GM19324 (cell line): ENCODE measurements around the gene PRPF31.
A peak's percentile ranks its signal among the peaks of the same experiment; 100 is the strongest.
"Not testable (repeated sequence)": the region's sequence is repeated elsewhere in the genome, so short reads cannot be mapped to it uniquely, and the experiment has no call there.

ENCODE experiments used
- ATAC-seq: cut with Tn5 transposase; IDR thresholded peaks from one replicate; pipeline ENCODE4 v1.9.1; 2021; ENCODE audit warnings: mild to moderate bottlenecking, moderate library complexity; ENCODE audit not compliant: unreplicated experiment, low FRiP score

PRPF31 gene, protein sequence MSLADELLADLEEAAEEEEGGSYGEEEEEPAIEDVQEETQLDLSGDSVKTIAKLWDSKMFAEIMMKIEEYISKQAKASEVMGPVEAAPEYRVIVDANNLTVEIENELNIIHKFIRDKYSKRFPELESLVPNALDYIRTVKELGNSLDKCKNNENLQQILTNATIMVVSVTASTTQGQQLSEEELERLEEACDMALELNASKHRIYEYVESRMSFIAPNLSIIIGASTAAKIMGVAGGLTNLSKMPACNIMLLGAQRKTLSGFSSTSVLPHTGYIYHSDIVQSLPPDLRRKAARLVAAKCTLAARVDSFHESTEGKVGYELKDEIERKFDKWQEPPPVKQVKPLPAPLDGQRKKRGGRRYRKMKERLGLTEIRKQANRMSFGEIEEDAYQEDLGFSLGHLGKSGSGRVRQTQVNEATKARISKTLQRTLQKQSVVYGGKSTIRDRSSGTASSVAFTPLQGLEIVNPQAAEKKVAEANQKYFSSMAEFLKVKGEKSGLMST

DNA sequence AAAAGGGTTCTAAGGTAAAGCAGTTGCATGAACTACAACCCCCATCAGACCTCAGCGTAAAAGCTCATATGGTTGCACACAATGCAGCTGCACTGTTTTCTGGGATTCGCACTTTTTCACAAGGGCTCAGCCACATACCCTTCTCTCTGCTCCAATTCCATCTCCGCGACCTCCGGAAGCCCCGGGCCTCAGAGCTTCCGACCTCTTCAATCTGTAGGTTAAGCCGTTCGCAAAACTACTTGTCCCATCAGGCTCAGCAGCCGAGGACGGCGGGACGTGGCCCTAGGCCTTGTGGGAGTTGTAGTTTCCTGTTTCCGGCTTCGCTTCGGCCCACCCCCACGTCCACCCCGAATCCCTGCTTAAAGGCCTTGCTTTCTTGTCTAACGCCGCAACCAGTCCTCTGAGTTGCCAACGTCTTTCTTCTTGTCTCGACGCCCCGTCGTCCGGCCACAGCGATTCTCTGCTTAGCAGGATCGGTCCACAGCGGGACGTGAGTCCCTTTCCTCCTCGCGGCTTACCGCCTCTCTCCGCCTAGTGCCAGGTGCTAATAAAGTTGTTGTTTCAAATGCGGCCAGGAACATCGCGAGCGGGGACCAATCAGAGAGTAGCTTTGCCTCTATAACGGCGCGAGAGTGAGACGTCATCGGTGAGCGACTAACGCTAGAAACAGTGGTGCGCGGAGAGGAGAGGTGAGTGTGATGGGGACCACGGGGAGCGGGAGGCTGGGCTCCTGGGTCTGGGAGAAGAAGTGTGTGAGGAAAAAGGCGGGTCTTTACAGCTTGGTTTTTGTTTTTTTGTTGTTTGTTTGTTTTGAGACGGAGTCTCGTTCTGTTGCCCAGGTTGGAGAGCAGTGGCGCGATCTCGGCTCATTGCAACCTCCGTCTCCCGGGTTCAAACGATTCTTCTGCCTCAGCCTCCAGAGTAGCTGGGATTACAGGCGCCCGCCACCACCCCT, at the start of gene PRPF31, which contains the start of gene TFPT:
Gene PRPF31, plus strand, starts transcription at position 646 of the 955 bp plus-strand sequence. CDS start 2,525 bp downstream, outside the sequence.
Gene TFPT, minus strand, starts transcription at position 549 of the 955 bp plus-strand sequence. Its CDS starts 388 bp downstream, at position 161.
- ATAC-seq = peak; percentile 81

DNA sequence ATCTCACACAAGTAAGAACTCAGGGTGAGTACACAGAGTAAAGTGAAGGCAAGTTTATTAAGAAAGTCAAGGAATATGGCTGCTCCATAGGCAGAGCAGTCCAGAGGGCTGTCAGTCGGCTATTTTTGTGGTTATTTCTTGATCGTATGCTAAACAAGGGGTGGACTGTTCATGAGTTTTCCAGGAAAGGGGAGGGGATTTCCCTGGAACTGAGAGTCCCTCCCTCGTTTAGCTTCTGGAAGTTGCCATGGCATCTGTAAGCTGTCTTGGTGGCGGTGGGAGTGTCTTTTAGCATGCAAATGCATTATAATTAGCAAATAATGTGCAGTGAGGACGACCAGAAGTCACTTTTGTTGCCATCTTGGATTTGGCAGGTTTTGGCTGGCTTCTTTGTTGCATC, 46.1 kb upstream of the PRPF31 start:
- no peak for ATAC-seq

DNA sequence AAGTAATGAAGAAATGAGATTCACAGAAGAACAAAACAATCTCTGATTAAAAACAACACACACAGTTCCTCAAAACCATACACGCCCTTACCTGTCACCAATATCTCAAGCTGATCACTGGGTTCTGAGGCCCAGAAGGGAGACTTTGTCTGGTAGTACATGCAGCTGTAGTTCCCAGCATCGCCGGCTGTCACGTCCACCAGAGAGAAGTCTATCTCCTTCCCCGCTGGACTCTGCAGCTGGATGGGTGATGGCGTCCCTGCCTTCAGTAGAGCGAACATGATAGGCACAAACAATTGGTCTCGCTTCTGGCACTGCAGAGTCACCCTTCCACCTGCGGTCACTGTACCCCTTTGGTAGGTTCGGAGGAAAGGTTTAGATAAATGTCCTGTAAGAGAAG, 41.7 kb upstream of the PRPF31 start:
- ATAC-seq = no peak

- no peak for ATAC-seq
Observed at GRCh38 chr19:54074851-54075250, 40.7 kb upstream of the PRPF31 start.

GRCh38 chr19:54077334-54077733, 38.2 kb upstream of the PRPF31 start:
- no peak for ATAC-seq

- ATAC-seq = no peak
Observed at GRCh38 chr19:54081032-54081431, 34.5 kb upstream of the PRPF31 start, which contains the start of gene TARM1. TSS of gene TARM1 (minus strand) at chr19:54081365. CDS start at chr19:54081340, 25 bp downstream.

DNA sequence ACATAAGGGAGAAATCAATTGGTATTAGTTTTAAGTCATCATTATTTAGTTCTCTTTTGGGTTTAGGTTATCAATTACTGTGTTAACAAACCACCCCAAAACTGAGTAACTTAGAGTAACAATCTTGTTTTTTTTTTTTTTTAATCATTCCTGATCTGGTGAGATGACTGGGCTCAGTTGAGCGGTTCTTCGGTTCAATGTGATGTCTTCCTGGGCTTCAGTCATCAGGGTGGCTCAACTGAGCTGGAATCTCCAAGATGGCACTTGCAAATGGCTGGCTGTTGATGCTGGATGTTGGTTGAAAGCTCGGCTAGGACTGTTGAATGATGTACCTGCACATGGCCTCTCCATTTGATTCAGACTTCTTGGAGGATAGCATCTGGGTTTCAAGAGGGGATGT, 31.1 kb upstream of the PRPF31 start:
- ATAC-seq = no peak

DNA sequence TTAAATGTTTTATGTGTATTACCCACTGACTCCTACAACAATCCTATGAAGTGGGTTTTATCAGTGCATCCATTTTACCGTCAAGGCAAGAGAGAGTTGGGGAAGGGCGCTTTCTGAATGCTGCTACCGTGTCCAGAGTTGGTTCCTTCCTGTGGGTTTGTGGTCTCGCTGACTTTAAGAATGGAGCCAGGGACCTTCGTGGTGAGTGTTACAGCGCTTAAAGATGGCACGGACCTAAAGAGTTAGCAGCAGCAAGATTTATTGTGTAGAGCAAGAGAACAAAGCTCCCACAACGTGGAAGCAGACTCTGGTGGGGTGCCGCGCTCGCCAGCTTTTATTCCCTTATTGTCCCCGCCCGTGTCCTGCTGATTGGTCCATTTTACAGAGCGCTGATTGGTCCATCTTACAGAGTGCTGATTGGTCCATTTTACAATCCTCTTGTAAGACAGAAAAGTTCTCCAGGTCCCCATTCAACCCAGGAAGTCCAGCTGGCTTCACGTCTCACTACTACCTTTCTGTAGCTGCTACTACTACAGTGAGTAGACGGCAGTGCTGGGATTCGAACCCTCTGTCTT, 21.0 kb upstream of the PRPF31 start:
- ATAC-seq = no peak

- no peak for ATAC-seq
Observed at GRCh38 chr19:54095136-54095858, 20.3 kb upstream of the PRPF31 start.

DNA sequence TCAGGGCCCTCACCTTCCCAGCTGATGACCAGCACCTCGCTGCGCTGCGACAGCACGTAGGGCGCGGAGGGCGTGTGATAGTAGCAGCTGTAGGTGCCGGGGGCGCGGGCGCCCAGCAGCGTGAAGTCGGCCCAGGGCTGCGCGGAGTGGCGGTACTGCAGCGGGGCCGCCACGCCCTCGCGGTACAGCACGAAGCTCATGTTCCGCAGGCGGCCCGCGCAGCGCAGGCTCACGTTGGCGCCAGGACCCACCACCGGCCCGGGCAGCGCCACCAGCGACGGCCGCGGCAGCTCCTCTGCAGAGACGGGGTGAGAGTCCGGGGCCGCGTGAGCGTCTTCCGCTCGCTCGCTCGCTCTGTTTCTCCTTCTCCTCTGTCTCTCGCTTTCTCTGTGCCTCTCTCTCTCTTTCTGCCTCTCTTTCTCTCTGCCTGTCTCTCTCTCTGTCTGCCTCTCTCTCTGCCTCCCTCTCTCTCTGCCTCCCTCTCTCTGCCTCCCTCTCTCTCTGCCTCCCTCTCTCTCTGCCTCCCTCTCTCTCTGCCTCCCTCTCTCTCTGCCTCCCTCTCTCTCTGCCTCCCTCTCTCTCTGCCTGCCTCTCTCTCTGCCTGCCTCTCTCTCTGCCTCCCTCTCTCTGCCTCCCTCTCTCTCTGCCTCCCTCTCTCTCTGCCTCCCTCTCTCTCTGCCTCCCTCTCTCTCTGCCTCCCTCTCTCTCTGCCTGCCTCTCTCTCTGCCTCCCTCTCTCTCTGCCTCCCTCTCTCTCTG, 19.5 kb upstream of the PRPF31 start:
- not testable (repeated sequence) for ATAC-seq

DNA sequence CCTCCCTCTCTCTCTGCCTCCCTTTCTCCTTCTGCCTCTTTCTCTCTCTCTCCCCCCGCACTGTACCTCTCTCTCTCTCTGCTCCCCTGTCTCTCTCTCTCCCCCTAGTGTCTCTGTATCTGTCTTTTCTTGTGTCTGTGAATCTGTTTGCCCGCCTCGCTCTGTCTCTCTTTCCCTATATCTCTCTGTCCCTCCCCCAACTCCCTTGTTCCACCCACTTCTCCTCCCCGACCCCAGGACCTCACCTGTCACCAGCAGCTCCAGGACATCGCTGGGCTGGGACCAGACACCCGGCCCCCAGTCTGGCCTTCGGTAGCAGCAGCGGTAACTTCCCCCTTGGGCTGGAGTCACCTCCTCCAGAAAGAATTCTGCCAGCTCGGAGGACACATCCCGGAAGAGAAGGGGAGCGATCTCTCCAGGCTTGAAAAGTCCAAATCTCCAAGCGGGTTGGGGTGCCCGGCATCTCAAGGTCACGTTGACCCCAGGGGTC, 18.9 kb upstream of the PRPF31 start:
- no peak for ATAC-seq

- ATAC-seq = no peak
Observed at GRCh38 chr19:54099190-54099902, 16.2 kb upstream of the PRPF31 start.

DNA sequence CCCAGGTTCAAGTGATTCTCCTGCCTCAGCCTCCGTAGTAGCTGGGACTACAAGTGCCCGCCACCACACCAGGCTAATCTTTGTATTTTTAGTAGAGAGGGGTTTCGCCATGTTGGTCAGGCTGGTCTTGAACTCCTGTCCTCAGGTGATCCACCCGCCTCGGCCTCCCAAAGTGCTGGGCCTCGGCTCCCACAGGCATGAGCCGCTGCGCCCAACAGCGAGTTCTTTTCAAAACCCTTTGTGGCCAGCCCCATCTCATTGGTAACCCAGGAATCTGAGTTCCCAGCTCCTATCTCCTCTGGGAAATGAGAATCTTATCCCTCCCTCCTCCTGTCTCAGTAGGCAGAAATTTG, 15.7 kb upstream of the PRPF31 start:
- not testable (repeated sequence) for ATAC-seq

GRCh38 chr19:54100561-54100960, 15.0 kb upstream of the PRPF31 start, which contains the start of gene OSCAR:
TSS of gene OSCAR (minus strand) at chr19:54100803. CDS start at chr19:54100792, 11 bp downstream.
- ATAC-seq = no peak

DNA sequence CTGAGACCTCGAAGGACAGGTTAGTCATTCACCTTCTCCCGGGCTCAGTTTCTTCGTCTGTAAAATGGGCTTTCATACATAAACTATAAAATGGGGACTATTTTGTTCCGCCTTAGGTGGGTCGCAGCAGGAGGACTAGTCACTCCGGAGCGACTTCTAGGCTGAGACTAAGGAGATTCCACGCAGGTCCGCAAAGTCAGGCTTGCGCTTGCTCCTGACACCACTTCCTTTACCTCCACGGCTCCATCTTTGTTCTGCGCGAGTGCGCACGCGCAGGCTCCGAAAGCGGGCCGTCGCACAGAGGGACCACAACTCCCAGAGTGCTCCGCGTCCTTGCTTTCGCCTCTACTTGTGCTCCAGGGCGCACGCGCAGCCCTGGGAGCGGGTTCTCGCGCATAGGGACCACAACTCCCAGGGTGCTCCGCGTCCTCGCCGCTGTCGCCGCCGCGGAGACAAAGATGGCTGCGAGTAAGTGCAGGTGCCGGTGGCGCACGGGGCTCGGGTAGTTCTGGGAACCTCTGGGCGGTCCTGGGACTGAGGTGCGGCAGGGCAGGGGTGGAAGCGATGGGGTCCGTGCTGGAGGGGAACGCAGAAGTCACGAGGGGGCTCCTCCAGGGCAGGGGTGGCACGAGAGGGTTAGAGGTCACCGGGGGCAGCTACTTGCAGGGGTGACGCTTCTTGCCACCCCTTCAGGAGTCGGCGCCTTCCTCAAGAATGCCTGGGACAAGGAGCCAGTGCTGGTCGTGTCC, 13.0 kb upstream of the PRPF31 start, which contains the start of gene NDUFA3:
Gene NDUFA3, plus strand, starts transcription at position 435 of the 749 bp plus-strand sequence. Its CDS starts 24 bp downstream, at position 459.
- peak; percentile 97 for ATAC-seq

- ATAC-seq = no peak
Observed at GRCh38 chr19:54104998-54105715, 10.4 kb upstream of the PRPF31 start.

- ATAC-seq = no peak
Observed at GRCh38 chr19:54105796-54106195, 9.8 kb upstream of the PRPF31 start.
